Small intestine (tissue), 7 donors: ENCODE data around the gene MAP3K10. TPM values are rescaled to one million over a fixed set of nuclear protein-coding genes. Genes with fewer than 3 reads are reported as not detected.

Experiments
- DNase-seq, 2 donors: peaks; one replicate each; pipeline versions ENCODE4 v3.0.0 to v3.0.0-alpha.2; 2013
- FAIRE-seq: peaks from 2 replicates; lab custom pipeline; 2012; peaks lifted over from hg19 to GRCh38; lab: Jason Lieb, UNC
- H3K27ac ChIP-seq, 3 donors: one replicate each; pipeline ENCODE4 v1.5.1; 2013; ENCODE audit warnings: low read length in 2 of 3, mild to moderate bottlenecking in 2 of 3, control low read depth in 1 of 3, inconsistent platforms in 1 of 3, low read depth in 1 of 3, moderate library complexity in 1 of 3
- H3K27me3 ChIP-seq, 3 donors: one replicate each; pipeline ENCODE4 v1.6.1; 2013; ENCODE audit warnings: low read length in 3 of 3, inconsistent platforms in 1 of 3; ENCODE audit not compliant: control insufficient read depth in 3 of 3, insufficient read depth in 3 of 3
- H3K36me3 ChIP-seq, 3 donors: one replicate each; pipeline ENCODE4 v1.6.1; 2013; ENCODE audit warnings: low read length in 3 of 3, inconsistent platforms in 1 of 3, low read depth in 1 of 3, mild to moderate bottlenecking in 1 of 3, moderate library complexity in 1 of 3; ENCODE audit not compliant: control insufficient read depth in 3 of 3, insufficient read depth in 2 of 3
- H3K4me1 ChIP-seq, 3 donors: one replicate each; pipeline ENCODE4 v1.6.1; 2013; ENCODE audit warnings: low read length in 2 of 3, inconsistent platforms in 1 of 3, low read depth in 1 of 3, mild to moderate bottlenecking in 1 of 3, moderate library complexity in 1 of 3; ENCODE audit not compliant: control insufficient read depth in 3 of 3, insufficient read depth in 2 of 3
- H3K4me3 ChIP-seq, 3 donors: one replicate each; pipeline ENCODE4 v1.5.1; 2013; ENCODE audit warnings: low read length in 3 of 3, control low read depth in 1 of 3, inconsistent platforms in 1 of 3, low read depth in 1 of 3, mild to moderate bottlenecking in 1 of 3, moderate library complexity in 1 of 3
- H3K9me3 ChIP-seq, 2 donors: one replicate each; pipeline ENCODE4 v1.6.1; 2013; ENCODE audit warnings: low read depth in 1 of 2, low read length in 1 of 2; ENCODE audit not compliant: control insufficient read depth in 2 of 2, insufficient read depth in 1 of 2
- WGBS, 3 donors: extraction: QIAGEN DNeasy Blood & Tissue Kit; methylation state at CpG; one replicate each; pipeline ENCODE4 v1.1.7; 2013; 5-methylcytosine and 5-hydroxymethylcytosine counted together
- polyA plus RNA-seq, 4 donors: library from polyadenylated mRNA; stranded (reverse) in 3 of 4; unstranded in 1 of 4; fragments of 200-250 nt in 3 of 4; fragments of 120-200 nt in 1 of 4; gene quantifications; one replicate each; pipeline versions ENCODE4 v1.2.1 to v1.2.3, GENCODE V29; 2013
- donor health status: healthy with polysubstance abuse.
- donor health status: control.
- donor health status: control.
- donor health status: Bipolar disorder and iron deficiency.
- donor health status: healthy.

Gene MAP3K10
- polyA plus RNA-seq, 4 donors, result 5.4 to 9.7 (median 6.9) TPM

- H3K27me3 ChIP-seq, result no peaks in the 10 kb centered on the region
- H3K27ac ChIP-seq, result no peak overlapping the region
- H3K4me3 ChIP-seq, result no peak overlapping the region
- 89 to 94% (median 91%) methylated on average over 6 to 8 of the region's 8 CpGs for WGBS, 3 donors
- peaks cover 9 to 45% (median 15%) of the 10 kb centered on the region in 3 donors for H3K36me3 ChIP-seq
- no peak for DNase-seq
- FAIRE-seq, result no peak
- no peaks in the 10 kb centered on the region for H3K9me3 ChIP-seq
- peaks cover 0 to 26% (median 7%) of the 10 kb centered on the region in 3 donors for H3K4me1 ChIP-seq
Measured at GRCh38 chr19:40256512-40256911, 65.3 kb downstream of the MAP3K10 start.

DNA sequence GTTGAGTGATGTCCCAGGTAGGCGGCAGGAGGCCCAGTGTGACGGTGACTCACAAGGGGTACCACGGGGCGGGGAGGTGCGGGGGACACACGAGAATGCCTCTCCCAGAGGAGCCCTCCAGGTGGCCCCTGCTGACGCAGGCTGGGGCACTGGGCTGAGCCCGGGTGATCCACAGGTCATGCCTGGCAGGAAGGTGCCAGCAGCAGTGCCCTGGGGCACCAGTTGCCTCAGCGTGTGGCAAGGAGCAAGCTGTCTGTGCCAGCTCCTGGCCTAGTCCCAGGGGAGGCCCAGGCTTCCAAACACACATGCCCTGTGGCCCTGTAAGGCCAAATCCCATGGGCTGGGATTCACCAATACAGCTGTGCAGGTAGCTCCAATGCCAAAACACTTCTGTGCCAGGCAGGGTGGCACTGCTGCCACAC is 65.9 kb downstream of the MAP3K10 start:
- H3K36me3 ChIP-seq, result peaks cover 9 to 41% (median 10%) of the 10 kb centered on the region in 3 donors
- no peak overlapping the region for H3K27ac ChIP-seq
- no peaks in the 10 kb centered on the region for H3K9me3 ChIP-seq
- H3K27me3 ChIP-seq, result no peaks in the 10 kb centered on the region
- FAIRE-seq (no peak), DNase-seq (no peak)
- peaks cover 0 to 26% (median 7%) of the 10 kb centered on the region in 3 donors for H3K4me1 ChIP-seq
- 27 to 65% (median 42%) methylated on average over 7 to 9 of the region's 9 CpGs for WGBS, 3 donors
- H3K4me3 ChIP-seq, result no peak overlapping the region

- no peak for FAIRE-seq
- 83 to 89% (median 84%) methylated on average over 8 of the region's 8 CpGs for WGBS, 3 donors
Measured at GRCh38 chr19:40261631-40262030, 70.4 kb downstream of the MAP3K10 start.

DNA sequence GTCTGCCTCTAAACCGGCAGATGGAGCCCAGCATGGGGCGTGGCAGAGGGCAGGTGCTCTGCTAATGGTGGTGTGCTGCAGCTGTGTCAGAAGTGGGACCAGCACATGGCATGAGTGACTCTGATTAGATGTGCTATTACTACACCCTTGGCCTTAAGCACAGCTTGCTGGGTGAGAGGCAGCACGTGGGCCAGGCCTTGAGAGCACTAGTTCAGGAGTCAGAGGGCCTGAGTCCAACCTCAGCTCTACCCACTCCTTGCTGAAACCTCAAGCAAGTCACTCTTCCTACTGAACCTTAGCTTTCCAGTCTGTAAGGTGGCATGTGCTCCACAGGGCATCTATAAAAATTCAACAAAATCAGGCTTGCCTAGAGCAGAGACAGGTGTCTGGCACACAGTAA is 71.2 kb downstream of the MAP3K10 start:
- WGBS, 3 donors, result 92 to 95% (median 93%) methylated on average over 3 of the region's 3 CpGs
- Histone ChIP-seq H3K4me1 (no peaks in the 10 kb centered on the region), H3K36me3 (peaks cover 4 to 52% (median 6%) of the 10 kb centered on the region in 3 donors), H3K9me3 (peaks cover 0 to 8% of the 10 kb centered on the region in 2 donors), H3K27me3 (no peaks in the 10 kb centered on the region), H3K4me3 (no peak overlapping the region), H3K27ac (no peak overlapping the region)
- DNase-seq (no peak), FAIRE-seq (no peak)

More at GRCh38 chr19:40261631-40262030, 70.4 kb downstream of the MAP3K10 start:
- DNase-seq, result no peak
- Histone ChIP-seq H3K4me3 (no peak overlapping the region), H3K4me1 (peaks cover 0 to 1% (median 0%) of the 10 kb centered on the region in 3 donors), H3K27ac (no peak overlapping the region), H3K9me3 (peaks cover 0 to 8% of the 10 kb centered on the region in 2 donors), H3K36me3 (peaks cover 6 to 53% (median 7%) of the 10 kb centered on the region in 3 donors), H3K27me3 (no peaks in the 10 kb centered on the region)

DNA sequence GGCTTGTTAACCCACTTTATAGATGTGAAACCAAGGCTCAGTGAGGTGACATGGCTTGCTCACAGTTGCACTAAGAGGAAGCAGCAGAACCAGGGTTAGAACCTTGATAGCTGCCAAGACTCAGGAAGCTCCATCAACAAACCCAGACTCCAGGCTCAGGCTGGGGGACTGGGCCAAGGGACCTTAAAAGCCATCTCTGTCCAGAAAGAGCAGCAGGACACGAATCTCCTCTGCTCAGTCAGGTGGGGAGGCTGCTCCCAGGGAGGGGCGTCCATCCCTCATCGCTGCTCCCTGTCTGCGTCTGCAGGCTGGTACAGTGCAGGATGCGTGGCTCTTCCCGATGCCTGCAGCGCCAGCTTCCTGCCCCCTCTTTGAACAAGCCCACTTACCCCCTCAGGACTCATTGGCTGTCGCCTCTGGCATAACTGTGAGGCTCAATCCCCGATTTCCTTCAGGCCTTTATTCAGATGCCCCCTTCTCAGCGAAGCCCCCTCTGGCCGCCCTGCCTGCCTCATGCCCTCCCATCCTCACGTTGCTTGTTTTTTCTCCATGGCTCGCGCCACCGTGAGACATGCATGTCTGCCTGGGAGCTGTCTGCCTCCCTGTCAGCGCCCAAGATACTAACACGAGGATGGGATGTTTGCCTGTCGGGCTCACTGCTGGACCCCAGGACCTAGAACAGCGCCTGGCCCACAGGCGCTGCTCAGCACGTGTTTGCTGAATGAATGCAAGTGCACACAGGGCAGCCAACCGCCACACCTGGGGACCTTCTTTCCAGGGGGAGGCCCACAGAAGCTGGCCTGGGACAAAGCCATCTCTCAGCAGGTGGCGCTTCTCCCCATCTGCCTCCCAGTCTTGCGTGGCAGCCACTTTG is 72.5 kb downstream of the MAP3K10 start:
- Histone ChIP-seq H3K4me1 (no peaks in the 10 kb centered on the region), H3K36me3 (peaks cover 4 to 64% (median 6%) of the 10 kb centered on the region in 3 donors), H3K4me3 (no peak overlapping the region), H3K27ac (no peak overlapping the region), H3K9me3 (peaks cover 0 to 8% of the 10 kb centered on the region in 2 donors), H3K27me3 (no peaks in the 10 kb centered on the region)
- 94 to 96% (median 95%) methylated on average over 24 of the region's 24 CpGs for WGBS, 3 donors
- FAIRE-seq (no peak), DNase-seq (no peak)

DNA sequence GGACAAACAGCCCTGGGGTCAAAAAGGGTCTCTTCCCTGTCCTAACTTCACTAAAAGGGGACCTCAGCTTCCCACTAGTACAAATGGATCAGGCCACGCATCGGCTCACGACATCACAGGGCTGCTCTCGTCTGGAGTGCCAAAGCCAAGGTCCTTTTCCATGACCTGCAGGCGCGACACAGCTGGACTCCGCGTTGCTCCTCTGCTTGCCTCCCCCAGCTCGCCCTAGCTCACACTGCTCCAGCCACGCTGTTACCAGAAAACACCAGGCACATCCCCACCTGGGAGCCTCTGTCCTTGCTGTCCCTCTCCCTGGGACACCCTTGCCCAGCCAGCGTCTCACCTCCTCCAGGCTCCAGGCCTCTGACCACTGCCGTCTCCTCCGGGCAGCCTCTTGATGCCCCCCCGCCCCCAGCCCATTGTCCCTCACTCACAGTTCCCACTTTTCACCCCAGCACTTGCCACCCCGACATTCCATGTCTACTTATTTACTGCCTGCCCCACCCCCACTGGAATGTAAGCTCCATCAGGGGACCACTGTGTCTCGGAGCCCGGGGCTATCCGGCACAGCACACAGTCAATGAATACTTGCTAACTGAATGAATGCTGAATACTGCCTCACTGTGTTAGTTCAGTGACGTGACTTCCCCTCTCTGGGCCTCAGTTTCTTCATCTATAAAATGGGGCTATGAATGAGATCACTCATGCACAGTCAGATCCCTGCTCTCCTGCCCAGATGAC is 73.3 kb downstream of the MAP3K10 start:
- WGBS, 3 donors, result 88 to 93% (median 88%) methylated on average over 19 of the region's 19 CpGs
- Histone ChIP-seq H3K36me3 (peaks cover 4 to 70% (median 6%) of the 10 kb centered on the region in 3 donors), H3K9me3 (peaks cover 0 to 8% of the 10 kb centered on the region in 2 donors), H3K4me1 (no peaks in the 10 kb centered on the region), H3K27me3 (no peaks in the 10 kb centered on the region), H3K4me3 (no peak overlapping the region), H3K27ac (no peak overlapping the region)
- FAIRE-seq (no peak), DNase-seq (no peak)

Other genes starting within 250 kb of the MAP3K10 start
- 100 to 1,000 TPM in 1 of 4 donors, 10 to 100 TPM in 3; 70.4 to 111 (median 91.6) TPM for gene PSMC4, start 220.3 kb upstream of the MAP3K10 start, polyA plus RNA-seq
- 1 to 10 TPM in 2 of 4 donors, under 1 TPM in 2; under 0.01 to 3.3 (median 0.92) TPM for gene ZNF546, start 194.4 kb upstream of the MAP3K10 start, polyA plus RNA-seq
- gene ZNF780B, start 135.2 kb upstream of the MAP3K10 start, polyA plus RNA-seq, result 10 to 100 TPM in 1 of 4 donors, 1 to 10 TPM in 3; 1.1 to 22.6 (median 5.7) TPM
- 10 to 100 TPM; 11.2 to 18.6 (median 17.5) TPM for gene ZNF780A, start 100.5 kb upstream of the MAP3K10 start, polyA plus RNA-seq
- 1 to 10 TPM in 1 of 4 donors, under 1 TPM in 1, not detected in 2; 0.21 to 2.6 TPM for gene TTC9B, start 27.0 kb downstream of the MAP3K10 start, polyA plus RNA-seq
- 1 to 10 TPM in 2 of 4 donors, under 1 TPM in 1, not detected in 1; 0.82 to 1.2 (median 1.1) TPM for gene CCNP, start 35.3 kb downstream of the MAP3K10 start, polyA plus RNA-seq
- gene AKT2, start 93.9 kb downstream of the MAP3K10 start, polyA plus RNA-seq, result 10 to 100 TPM; 19.2 to 97.2 (median 48.5) TPM
- gene C19orf47, start 157.0 kb downstream of the MAP3K10 start, polyA plus RNA-seq, result 10 to 100 TPM in 1 of 4 donors, 1 to 10 TPM in 3; 5.1 to 13.2 (median 7.4) TPM
- 100 to 1,000 TPM in 2 of 4 donors, 10 to 100 TPM in 2; 48.1 to 314 (median 93.6) TPM for gene PLD3, start 157.3 kb downstream of the MAP3K10 start, polyA plus RNA-seq
- gene HIPK4, start 198.8 kb downstream of the MAP3K10 start, polyA plus RNA-seq, result under 1 TPM in 2 of 4 donors, not detected in 2; 0.07 TPM
- gene PRX, start 222.0 kb downstream of the MAP3K10 start, polyA plus RNA-seq, result 1 to 10 TPM in 2 of 4 donors, under 1 TPM in 2; 0.45 to 3.1 (median 1.3) TPM
- 10 to 100 TPM in 3 of 4 donors, 1 to 10 TPM in 1; 8.7 to 29.7 (median 22.6) TPM for gene SERTAD1, start 234.6 kb downstream of the MAP3K10 start, polyA plus RNA-seq